ENCODE results near the gene GALNT17.
"Not testable (repeated sequence)": the region's sequence is repeated elsewhere in the genome, so short reads cannot be mapped to it uniquely, and the experiment has no call there.

- TF ChIP-seq POLR2AphosphoS5 (IDR thresholded peaks at IDR 0.05; ENCODE audit: low read depth, low read length); TAF1 (IDR thresholded peaks at IDR 0.05; ENCODE audit: low read depth, low read length); POLR2A (IDR thresholded peaks at IDR 0.05; ENCODE audit: low read depth, low read length); PAX5 (IDR thresholded peaks at IDR 0.05; ENCODE audit: insufficient read depth, low read length, severe bottlenecking); SPI1 (IDR thresholded peaks at IDR 0.05; ENCODE audit: low read depth, low read length); POU2F2 (IDR thresholded peaks at IDR 0.05; ENCODE audit: low read depth, low read length): not testable (repeated sequence)
These were observed 606.1 kb downstream of the GALNT17 start for GRCh38 chr7:71737931-71738540.
